Activated CD8-positive, alpha-beta memory T cell treated with anti-CD3 and anti-CD28 coated beads for 36 hours (primary cell): ENCODE data around the gene NAALADL2. TPM values are rescaled to one million over a fixed set of nuclear protein-coding genes. Genes with fewer than 3 reads are reported as not detected.

Experiments used
- CTCF ChIA-PET: fragments of 350-600 bp; sonication (Branson Sonifier 250); formaldehyde crosslinking; loops from one replicate; lab custom pipeline; 2021; ENCODE audit warnings: antibody characterized with exemption; lab: Charles Lee
- POLR2A ChIA-PET: fragments of 350-600 bp; sonication (Branson Sonifier 250); formaldehyde crosslinking; loops from one replicate; lab custom pipeline; 2021; ENCODE audit warnings: antibody characterized with exemption; lab: Charles Lee
- total RNA-seq, 2 experiments: library from RNA; stranded (reverse); gene quantifications; one replicate each; pipeline ENCODE4 v1.2.3, GENCODE V29; 2021

The NAALADL2 gene
- total RNA-seq, 2 experiments from 2014 or later: not detected

DNA sequence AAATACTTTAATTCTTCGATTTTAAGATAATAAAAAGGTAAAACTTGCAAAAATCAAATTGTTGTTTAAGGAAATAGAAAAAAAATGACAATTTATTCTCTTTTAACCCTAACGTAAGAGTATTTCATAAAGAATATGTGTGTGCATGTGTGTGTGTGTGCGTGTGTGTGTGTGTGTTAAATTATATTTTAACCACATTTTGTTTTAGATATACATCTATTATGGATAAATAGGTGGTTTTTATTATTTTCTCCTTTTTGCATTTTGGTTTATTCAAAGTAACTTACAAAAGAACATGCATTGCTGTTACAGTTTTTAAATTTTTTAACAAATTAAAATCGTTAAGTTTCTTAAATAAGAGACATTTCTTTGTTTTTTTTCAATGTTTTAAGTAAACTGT lies 414.4 kb downstream of the NAALADL2 start:
- POLR2A ChIA-PET: no interaction called here
- CTCF ChIA-PET: no interaction called here

DNA sequence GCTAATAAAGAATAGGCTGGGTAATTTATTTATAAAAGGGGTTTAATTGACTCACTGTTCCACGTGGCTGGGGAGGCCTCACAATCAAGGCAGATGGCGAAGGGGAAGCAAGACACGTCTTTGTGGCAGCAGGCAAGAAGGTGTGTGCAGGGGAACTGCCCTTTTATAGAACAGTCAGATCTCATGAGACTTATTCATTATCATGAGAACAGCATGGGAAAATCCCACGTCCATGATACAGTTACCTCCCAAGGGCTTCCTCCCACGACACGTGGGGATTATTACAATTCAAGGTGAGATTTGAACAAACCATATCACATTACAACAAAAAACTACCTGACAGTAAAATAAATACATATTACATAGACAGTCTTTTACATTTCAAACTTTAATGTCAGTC lies 414.9 kb downstream of the NAALADL2 start:
- POLR2A ChIA-PET: no interaction called here

DNA sequence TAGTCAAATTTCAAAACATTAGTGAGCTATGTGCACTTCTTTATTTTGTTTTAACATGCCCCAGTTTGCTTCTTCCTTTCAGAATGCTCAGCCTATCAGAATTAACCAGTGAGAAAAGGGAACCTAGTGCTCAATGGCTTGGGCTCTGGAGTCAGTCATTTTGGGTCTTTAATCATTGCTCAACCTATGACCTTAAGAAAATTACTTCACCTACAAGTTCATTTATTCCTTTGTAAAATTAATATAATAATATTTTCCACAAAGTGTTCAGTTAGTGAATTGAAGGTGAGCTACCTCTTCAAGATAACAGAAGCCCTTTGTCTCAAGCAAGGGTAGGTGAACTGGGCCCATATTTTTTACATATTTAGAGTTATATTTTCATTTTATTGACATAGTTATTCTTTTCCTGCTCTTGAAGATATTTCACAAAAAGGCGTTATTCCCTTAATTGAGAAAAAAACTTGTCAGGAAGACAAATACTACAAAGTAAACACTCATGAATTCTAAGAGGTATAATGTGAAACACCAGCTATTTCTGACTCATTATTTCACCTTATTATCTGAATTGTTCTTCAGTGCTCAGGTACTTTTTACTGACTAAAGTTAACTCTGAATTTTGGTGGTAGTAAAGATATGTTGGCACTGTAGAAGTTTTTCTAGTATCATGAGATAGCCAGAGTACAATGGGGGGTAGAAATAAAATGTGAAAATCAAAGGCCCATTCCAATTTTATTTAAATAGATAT lies 415.5 kb downstream of the NAALADL2 start:
- POLR2A ChIA-PET: no interaction called here
- CTCF ChIA-PET: no interaction called here

More for the DNA sequence above, 414.9 kb downstream of the NAALADL2 start:
- CTCF ChIA-PET: no interaction called here

DNA sequence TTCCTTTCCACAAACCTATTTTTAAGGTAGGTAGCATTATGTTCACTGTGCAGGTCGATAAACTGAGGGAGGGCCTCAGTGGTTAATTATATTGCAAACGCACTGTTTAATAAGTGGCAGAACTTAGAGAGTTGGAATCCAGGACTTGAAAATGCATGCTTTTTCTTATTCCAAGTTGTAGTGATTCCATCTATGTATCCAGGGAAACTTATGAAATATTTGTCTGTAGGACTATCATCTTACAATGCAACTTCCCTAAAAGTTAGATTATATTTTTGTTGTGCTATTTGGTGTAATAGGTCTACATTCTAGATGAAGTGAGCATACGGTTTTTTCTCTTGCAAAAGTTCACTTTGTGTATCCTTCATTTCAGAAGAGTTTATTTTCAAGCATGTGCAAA lies 419.5 kb downstream of the NAALADL2 start:
- CTCF ChIA-PET: no interaction called here

DNA sequence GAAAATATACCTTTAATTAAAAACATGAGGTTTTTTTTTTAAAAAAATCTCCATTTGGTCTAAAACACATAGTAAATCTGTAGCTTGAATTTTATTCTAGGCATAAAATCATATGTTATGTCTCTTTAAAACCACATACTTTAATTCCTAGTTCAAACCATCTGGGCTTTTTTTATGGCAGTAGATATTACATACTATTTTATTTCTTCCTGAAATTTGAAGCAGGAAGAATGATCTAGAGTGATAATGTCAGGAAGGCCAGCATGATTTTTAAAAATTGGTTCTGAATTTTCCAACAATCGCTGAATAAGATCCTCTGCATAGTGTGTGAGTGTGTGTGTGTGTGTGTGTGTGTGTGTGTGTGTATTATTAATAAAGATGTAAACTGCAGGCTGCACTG lies 420.3 kb downstream of the NAALADL2 start:
- ChIA-PET CTCF (interaction anchor here (0.6 kb wide), 1 partner anchor 143 kb away, joined by 4 read pairs; no protein-coding TSS in a partner anchor), POLR2A (no interaction called here)

More for the DNA sequence above, 419.5 kb downstream of the NAALADL2 start:
- POLR2A ChIA-PET: no interaction called here

DNA sequence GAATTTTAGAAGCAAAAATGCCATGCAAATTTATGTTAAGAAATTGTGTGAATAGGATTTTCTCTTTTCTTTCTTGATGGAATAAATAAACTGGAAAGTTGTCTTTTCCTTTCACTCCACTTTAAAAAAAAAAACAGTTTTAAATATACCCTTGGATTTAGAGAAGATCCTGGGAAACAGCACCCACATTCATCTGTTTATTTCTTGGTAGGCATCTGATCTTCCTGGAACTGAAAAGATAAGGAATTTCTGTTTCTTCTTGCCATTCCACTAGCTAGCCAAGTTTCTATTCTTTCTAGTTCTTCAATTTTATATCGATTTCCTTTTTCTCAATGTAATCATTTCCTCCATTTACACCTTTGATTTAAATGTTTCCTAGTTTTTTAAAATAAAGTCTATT lies 420.8 kb downstream of the NAALADL2 start:
- ChIA-PET POLR2A (no interaction called here), CTCF (interaction anchor here (0.6 kb wide), 1 partner anchor 143 kb away, joined by 4 read pairs; no protein-coding TSS in a partner anchor)

DNA sequence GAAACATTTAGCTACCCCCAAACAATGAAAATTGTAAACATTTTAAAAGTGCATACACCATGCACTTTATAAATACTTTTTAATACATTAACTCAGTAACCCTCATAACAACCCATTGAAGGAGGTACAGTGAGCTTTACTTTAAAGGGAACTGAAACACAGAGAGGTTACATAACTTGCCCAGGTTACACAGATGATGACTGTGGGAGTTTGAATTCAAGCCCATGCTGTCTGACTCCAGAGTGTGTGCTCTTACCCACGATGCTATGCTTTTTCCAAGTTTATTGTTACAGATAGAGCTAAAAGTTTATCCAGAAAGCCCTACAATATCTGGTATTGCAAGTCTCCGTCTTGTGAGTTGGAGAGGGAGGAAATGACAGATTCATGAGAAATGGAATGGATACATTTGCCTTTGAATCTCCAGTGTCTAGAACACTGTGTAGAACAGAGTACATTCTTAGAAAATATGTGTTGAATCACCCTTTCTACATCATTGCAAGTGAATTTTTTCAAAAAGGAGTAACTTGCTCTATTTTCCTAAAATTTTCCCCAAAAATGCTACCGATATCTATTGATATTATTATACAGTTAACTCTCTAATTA lies 428.3 kb downstream of the NAALADL2 start:
- POLR2A ChIA-PET: no interaction called here
- CTCF ChIA-PET: no interaction called here

DNA sequence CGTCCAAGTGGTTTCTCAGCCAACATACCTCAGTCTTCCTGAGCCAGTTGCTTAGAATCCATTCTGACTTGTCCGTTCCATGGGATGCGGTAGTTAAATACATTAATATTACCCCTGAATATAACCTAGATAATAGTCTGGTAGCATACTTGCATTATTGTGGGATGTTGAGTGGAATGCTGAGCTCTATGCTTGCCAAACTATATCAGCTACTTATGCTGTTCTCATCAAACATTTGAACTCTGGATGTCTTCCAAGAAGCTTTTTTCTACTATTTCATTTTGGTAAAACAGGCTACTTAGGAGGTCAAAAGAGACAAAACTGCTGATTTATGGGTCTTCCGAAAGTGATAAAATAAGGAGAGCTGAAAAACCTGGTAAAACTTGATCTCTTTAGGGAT lies 429.5 kb downstream of the NAALADL2 start:
- ChIA-PET CTCF (no interaction called here), POLR2A (no interaction called here)

DNA sequence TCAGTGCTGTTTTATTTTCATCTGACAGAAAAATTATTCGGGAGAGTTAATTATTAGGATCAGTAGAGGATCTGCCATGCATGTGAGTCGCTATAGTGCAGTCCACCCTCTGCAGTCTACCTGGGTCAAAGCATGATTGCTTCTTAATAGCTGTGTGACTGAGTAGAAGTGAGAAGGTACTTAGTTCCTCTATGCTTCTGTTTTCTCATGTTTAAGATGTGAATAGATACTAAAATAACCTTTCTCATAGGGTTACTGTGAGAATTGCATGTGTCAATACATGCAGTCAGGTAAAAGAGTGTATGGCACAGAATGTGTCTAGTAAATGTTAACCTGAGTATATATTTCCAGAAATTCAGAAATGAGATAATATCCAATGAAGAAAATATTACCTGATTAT lies 435.7 kb downstream of the NAALADL2 start:
- CTCF ChIA-PET: no interaction called here
- POLR2A ChIA-PET: no interaction called here

DNA sequence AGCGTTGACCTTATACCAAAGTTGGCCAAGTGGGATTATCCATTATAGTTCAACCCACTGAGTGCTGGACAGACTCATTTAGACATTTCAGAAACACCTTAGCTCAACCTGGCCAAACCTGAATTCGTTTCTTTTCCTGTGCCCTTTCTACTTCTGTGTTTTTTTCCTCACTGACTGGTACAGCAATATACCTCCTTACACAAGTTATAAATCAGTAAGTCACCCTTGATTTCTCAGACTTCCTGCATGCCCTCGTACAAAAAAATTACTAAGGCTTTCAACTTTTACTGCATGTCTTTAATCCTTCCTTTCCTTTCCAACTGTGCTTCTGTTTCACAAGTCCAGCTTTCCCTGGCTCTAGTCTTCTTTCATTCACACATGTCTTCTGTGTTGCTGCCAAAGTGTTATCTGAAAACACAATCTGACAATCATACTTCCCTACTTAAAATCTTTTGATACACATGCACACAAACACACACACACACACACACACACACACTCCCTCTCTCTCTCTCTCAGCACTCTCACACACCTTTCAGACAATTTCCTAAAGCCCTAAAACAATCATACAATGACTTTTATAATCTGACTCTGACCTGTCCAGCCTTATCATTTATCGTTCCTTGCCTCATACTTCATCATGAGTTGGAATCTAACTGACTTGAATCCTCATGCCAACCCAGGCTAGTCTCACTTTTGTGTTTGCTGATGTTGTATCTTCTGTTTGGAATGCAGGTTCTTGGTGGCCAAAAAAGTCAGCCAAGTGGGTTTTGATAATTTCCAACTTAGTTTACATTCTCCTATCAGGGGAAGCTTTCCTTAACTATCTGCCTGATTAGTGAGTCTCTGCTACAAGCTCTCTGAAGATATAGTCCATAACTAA lies 436.4 kb downstream of the NAALADL2 start:
- CTCF ChIA-PET: no interaction called here
- POLR2A ChIA-PET: no interaction called here

DNA sequence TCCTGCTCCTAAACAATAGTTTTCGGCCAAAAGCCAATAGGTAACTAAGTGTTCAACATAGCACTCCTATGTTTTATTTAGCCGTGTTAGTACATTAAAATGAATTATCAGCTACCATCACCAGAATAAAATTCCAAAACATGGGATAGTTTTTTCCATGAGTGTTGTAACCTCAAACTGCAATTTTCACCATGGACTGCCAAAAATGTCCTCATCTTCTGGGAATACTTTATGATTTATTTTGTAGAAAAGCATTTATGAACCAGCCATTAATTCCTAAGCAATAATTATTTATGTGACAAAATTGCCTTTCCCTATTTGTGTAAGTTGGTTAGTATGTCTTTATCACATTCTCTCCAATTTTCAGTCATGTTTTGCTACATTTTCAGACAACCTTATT lies 438.1 kb downstream of the NAALADL2 start:
- POLR2A ChIA-PET: no interaction called here
- CTCF ChIA-PET: no interaction called here

DNA sequence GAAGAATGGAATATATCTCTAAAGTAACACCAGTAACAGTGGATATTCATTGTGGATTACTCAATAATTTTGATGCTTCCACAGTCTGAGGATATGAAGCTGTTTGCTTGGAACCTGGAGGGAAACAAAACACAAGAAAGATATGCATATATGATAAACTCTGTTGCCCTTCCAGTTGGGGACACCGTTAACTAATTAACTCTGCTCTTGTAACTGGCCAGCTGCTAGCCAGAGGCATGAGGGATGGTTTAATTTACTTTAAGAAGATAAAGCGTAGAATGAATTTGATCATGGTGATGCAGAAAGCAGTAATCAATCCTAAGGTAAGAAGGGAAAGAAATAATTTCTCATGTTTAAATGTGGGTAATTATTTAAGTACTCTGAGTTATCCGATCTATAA lies 442.6 kb downstream of the NAALADL2 start:
- POLR2A ChIA-PET: no interaction called here
- CTCF ChIA-PET: no interaction called here

DNA sequence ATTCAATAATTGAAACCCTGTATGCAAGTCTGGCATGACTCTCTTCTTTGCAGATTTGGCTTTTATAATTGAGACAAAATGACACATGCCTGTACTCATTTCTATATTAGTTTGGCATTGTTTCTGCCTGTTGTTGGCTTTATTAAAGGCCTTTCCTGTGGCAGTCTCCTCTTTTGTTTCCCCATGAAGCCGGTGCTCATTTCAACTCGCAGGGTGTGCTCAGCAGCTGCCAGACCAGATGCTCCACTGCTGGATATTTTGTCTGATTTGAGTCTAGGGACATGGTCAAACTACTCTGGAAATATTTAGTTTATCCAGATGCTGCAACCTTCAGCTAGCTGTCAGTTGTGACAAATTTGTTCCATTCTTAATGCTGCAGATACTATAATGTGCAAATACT lies 445.3 kb downstream of the NAALADL2 start:
- ChIA-PET POLR2A (no interaction called here), CTCF (no interaction called here)

DNA sequence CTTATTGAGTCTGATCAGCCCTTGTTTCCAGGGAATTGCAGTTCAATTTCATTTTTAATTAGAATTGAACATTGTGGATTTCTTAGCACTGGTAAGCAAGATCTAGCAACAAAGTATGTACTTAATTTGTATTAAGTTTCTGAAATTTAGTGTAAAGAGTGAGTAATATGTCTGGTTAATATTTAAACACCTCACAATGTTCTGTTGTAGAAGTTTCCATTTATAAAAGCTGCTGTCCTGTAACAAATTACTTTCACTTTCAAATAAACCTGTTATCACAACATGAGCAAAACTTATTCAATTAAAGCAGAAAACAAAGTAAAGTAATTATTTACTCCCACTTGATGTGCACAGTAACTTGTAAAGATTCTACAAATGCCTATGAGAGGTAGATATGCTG lies 448.5 kb downstream of the NAALADL2 start:
- ChIA-PET CTCF (no interaction called here), POLR2A (no interaction called here)

DNA sequence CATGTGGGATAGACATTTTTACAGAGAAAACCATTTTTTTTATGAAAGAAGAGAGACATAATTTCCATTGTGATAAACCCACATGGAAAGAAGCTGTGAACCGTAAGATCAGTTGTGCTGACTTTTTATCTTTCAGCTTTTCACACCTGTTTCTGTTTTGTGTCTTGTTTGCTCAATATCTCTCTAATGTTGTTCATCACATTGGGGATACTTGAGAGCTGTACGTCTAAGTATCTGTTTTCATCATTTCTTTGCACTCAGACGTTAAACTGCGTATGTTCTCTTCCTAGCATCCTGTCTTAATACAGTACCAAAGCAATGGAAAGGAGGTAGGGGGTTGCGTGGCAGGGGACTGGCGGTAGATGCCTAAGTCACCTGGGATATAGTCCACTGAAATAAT lies 449.0 kb downstream of the NAALADL2 start:
- POLR2A ChIA-PET: no interaction called here

DNA sequence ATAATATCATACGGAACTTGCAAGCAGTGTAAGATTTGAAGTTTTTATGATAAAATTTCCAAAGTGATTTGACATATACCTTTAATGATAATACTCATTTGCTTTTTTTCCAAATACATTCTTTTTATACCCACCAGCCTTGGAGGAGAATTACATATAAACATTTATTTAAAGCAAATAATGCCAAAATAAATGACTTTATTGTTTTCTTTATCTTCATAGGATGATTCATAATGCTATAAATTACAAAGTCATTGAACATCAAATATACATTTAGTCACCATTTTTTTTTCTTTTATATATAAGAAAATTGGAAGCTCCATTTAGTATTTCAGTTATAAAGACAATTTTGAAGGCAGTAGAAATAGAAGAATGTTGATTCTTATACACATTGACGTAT lies 450.9 kb downstream of the NAALADL2 start:
- CTCF ChIA-PET: no interaction called here
- POLR2A ChIA-PET: no interaction called here

More for the DNA sequence above, 449.0 kb downstream of the NAALADL2 start:
- CTCF ChIA-PET: no interaction called here

DNA sequence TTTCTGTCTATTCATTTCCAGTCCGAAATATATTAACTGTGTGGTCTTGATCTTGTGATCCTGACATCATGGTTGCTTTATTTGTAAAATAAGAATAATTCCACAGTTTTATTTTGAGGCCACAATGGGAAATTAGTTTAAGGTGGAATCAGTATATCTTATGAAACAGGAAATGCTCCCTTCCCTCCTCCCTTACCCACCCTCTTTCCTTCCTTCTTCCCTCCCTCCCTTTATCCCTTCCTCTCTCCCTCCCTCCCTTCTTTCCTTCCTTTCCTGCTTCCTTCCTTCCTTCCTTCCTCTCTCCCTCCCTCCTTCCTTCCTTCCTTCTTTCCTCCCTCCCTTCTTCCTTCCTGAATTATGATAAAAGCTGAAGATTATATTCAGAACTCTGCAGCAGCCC lies 452.3 kb downstream of the NAALADL2 start:
- ChIA-PET POLR2A (no interaction called here), CTCF (no interaction called here)

DNA sequence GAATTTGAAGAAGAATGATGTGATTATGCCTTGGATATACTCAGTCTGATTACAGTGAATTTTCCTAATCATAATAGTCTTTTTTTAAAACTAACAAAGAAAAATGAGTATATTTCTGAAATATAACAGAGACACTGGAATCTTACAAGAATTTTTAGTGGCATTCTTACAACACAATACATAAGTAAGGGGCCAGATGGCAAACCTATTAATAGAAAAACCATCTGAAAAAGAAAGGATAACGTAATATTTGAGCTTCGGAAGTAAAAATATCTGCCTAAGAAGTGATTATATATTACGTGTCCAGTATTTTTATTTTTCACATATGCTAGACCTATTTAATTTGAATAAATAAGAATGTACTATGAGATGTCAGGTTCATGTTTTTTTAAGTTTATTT lies 452.8 kb downstream of the NAALADL2 start:
- ChIA-PET CTCF (no interaction called here), POLR2A (no interaction called here)

DNA sequence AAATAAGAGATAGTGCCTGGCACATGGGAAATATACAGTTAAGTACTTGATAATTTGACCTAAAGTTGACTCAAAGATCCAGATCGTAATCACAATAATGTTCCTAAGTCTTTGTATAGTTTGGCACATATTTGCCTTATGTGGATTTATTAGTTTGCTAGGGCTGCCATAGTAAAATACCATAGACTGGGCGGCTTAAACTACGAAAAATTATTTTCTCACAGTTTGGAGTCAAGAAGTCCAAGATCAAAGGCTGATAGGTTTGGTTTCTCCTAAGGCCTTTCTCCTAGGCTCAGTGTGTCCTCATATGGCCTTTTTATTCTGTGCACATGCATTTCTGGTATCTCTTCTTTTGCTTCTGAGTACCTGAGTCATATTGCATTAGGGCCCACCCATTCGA lies 453.7 kb downstream of the NAALADL2 start:
- ChIA-PET POLR2A (no interaction called here), CTCF (no interaction called here)

DNA sequence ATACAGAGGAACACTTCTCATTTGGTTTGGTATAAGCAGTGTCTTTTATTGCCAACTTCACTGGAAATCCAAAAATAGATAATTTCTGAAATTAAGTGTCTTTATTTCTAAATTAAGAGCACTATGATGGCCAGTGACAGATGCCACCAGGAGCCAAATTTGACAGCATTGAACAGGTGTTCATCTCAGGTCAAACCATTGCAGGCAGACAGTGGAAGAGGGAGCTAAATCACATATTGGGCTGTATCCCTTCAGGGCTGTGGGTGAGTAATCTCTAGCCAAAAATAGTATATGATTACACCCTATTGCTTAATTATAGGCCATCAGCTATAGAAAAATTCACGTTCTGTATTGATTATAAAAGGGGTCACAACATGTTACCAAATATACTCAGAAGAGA lies 457.7 kb downstream of the NAALADL2 start:
- POLR2A ChIA-PET: no interaction called here

More for the DNA sequence above, 457.7 kb downstream of the NAALADL2 start:
- CTCF ChIA-PET: no interaction called here
